ENCODE measurements around the gene HJURP. TPM values are rescaled to one million over a fixed set of nuclear protein-coding genes. Genes with fewer than 3 reads are reported as not detected.
"Not testable (repeated sequence)": the region's sequence is repeated elsewhere in the genome, so short reads cannot be mapped to it uniquely, and the experiment has no call there.

HJURP gene
- polyA plus RNA-seq: 1 to 10 TPM in 1 of 3 donors, under 1 TPM in 2; 0.47 to 1.2 (median 0.69) TPM

- H3K27ac Mint-ChIP-seq: peak within 1 kb of the TSS; percentile 88 to 96 (median 94)
Measured at GRCh38 chr2:233854241-233854981, at the start of gene HJURP. TSS of gene HJURP (minus strand) at chr2:233854535. CDS start at chr2:233854500, 35 bp downstream.

GRCh38 chr2:233901884-233902283 is 47.5 kb upstream of the HJURP start:
- no peak for DNase-seq
- Mint-ChIP-seq H3K27ac (no peak overlapping the region), H3K9me3 (peaks cover 0 to 2% (median 0%) of the 10 kb centered on the region in 6 donors), H3K27me3 (ENCODE audit: low read depth in 3 of 3) (peaks cover 0 to 15% (median 12%) of the 10 kb centered on the region in 3 donors), H3K36me3 (peaks cover 0 to 7% (median 0%) of the 10 kb centered on the region in 3 donors), H3K4me1 (peaks cover 0 to 9% of the 10 kb centered on the region in 2 donors), H3K4me3 (no peak overlapping the region)

More at GRCh38 chr2:233854241-233854981, at the start of gene HJURP:
- peak within 1 kb of the TSS; percentile 95 to 99 (median 98) for H3K4me3 Mint-ChIP-seq
- peak; percentile 92 to 94 (median 93) for DNase-seq
- peaks cover 22 to 39% of the 10 kb centered on the region in 2 donors for H3K4me1 Mint-ChIP-seq
- peaks cover 4 to 8% (median 6%) of the 10 kb centered on the region in 3 donors for H3K27me3 Mint-ChIP-seq (ENCODE audit: low read depth in 3 of 3)
- no peaks in the 10 kb centered on the region for H3K9me3 Mint-ChIP-seq
- H3K36me3 Mint-ChIP-seq: no peaks in the 10 kb centered on the region

GRCh38 chr2:233901367-233901766 is 47.0 kb upstream of the HJURP start:
- no peak for DNase-seq
- Mint-ChIP-seq H3K4me3 (no peak overlapping the region), H3K4me1 (peaks cover 0 to 9% of the 10 kb centered on the region in 2 donors), H3K36me3 (peaks cover 0 to 7% (median 0%) of the 10 kb centered on the region in 3 donors), H3K9me3 (peaks cover 0 to 2% (median 0%) of the 10 kb centered on the region in 6 donors), H3K27ac (no peak overlapping the region), H3K27me3 (ENCODE audit: low read depth in 3 of 3) (peaks cover 0 to 15% (median 11%) of the 10 kb centered on the region in 3 donors)

GRCh38 chr2:233896253-233896652 is 41.9 kb upstream of the HJURP start:
- H3K27ac Mint-ChIP-seq, H3K36me3 Mint-ChIP-seq, DNase-seq, H3K4me1 Mint-ChIP-seq, H3K4me3 Mint-ChIP-seq, H3K9me3 Mint-ChIP-seq: not testable (repeated sequence)
- peaks cover 2 to 12% (median 11%) of the 10 kb centered on the region in 3 donors for H3K27me3 Mint-ChIP-seq (ENCODE audit: low read depth in 3 of 3)

- H3K9me3 Mint-ChIP-seq: no peaks in the 10 kb centered on the region
- no peak overlapping the region for H3K4me3 Mint-ChIP-seq
- H3K27me3 Mint-ChIP-seq (ENCODE audit: low read depth in 3 of 3): peaks cover 2 to 17% (median 7%) of the 10 kb centered on the region in 3 donors
- no peak for DNase-seq
- no peaks in the 10 kb centered on the region for H3K36me3 Mint-ChIP-seq
- no peaks in the 10 kb centered on the region for H3K4me1 Mint-ChIP-seq
- H3K27ac Mint-ChIP-seq: no peak overlapping the region
Measured at GRCh38 chr2:233892793-233893192, 38.5 kb upstream of the HJURP start.

GRCh38 chr2:233882353-233882752 is 28.0 kb upstream of the HJURP start:
- no peak overlapping the region for H3K4me3 Mint-ChIP-seq
- no peak for DNase-seq
- peaks cover 5 to 18% (median 18%) of the 10 kb centered on the region in 3 donors for H3K36me3 Mint-ChIP-seq
- peaks cover 11 to 32% (median 20%) of the 10 kb centered on the region in 6 donors for H3K9me3 Mint-ChIP-seq
- no peaks in the 10 kb centered on the region for H3K4me1 Mint-ChIP-seq
- H3K27ac Mint-ChIP-seq: no peak overlapping the region
- peaks cover 8 to 11% (median 10%) of the 10 kb centered on the region in 3 donors for H3K27me3 Mint-ChIP-seq (ENCODE audit: low read depth in 3 of 3)

GRCh38 chr2:233872125-233872524 is 17.8 kb upstream of the HJURP start:
- peaks cover 6 to 15% of the 10 kb centered on the region in 2 donors for H3K4me1 Mint-ChIP-seq
- H3K9me3 Mint-ChIP-seq: peaks cover 2 to 15% (median 5%) of the 10 kb centered on the region in 6 donors
- H3K36me3 Mint-ChIP-seq, H3K4me3 Mint-ChIP-seq, H3K27ac Mint-ChIP-seq, DNase-seq: not testable (repeated sequence)
- H3K27me3 Mint-ChIP-seq (ENCODE audit: low read depth in 3 of 3): peaks cover 15 to 33% (median 15%) of the 10 kb centered on the region in 3 donors

GRCh38 chr2:233871432-233871831 is 17.1 kb upstream of the HJURP start:
- peaks cover 2 to 15% (median 7%) of the 10 kb centered on the region in 6 donors for H3K9me3 Mint-ChIP-seq
- peaks cover 6 to 15% of the 10 kb centered on the region in 2 donors for H3K4me1 Mint-ChIP-seq
- H3K4me3 Mint-ChIP-seq: no peak overlapping the region
- H3K27ac Mint-ChIP-seq: no peak overlapping the region
- no peak for DNase-seq
- peaks cover 5 to 12% (median 6%) of the 10 kb centered on the region in 3 donors for H3K36me3 Mint-ChIP-seq
- peaks cover 16 to 33% (median 16%) of the 10 kb centered on the region in 3 donors for H3K27me3 Mint-ChIP-seq (ENCODE audit: low read depth in 3 of 3)

- Mint-ChIP-seq H3K36me3 (peaks cover 6 to 12% (median 9%) of the 10 kb centered on the region in 3 donors), H3K4me3 (peak within 1 kb of the TSS; percentile 86 to 94 (median 90)), H3K9me3 (peaks cover 2 to 15% (median 7%) of the 10 kb centered on the region in 6 donors), H3K27ac (peak within 1 kb of the TSS in 4 of 6 donors; percentile 34 to 86 (median 46)), H3K27me3 (ENCODE audit: low read depth in 3 of 3) (peaks cover 9 to 28% (median 14%) of the 10 kb centered on the region in 3 donors), H3K4me1 (peaks cover 6 to 15% of the 10 kb centered on the region in 2 donors)
- peak; percentile 54 to 59 (median 58) for DNase-seq
Measured at GRCh38 chr2:233867993-233868532, 13.7 kb upstream of the HJURP start, which contains the start of gene MSL3B. TSS of gene MSL3B (minus strand) at chr2:233868386.

- no peak for DNase-seq
- H3K4me1 Mint-ChIP-seq: peaks cover 6 to 15% of the 10 kb centered on the region in 2 donors
- peaks cover 10 to 16% (median 15%) of the 10 kb centered on the region in 3 donors for H3K27me3 Mint-ChIP-seq (ENCODE audit: low read depth in 3 of 3)
- H3K4me3 Mint-ChIP-seq: peak overlapping the region in 2 of 5 donors; percentile 39 to 87
- H3K36me3 Mint-ChIP-seq: peaks cover 6 to 12% (median 12%) of the 10 kb centered on the region in 3 donors
- peaks cover under 1 to 14% (median 7%) of the 10 kb centered on the region in 6 donors for H3K9me3 Mint-ChIP-seq
- H3K27ac Mint-ChIP-seq: no peak overlapping the region
Measured at GRCh38 chr2:233866479-233866878, 12.1 kb upstream of the HJURP start.

- peaks cover 6 to 15% of the 10 kb centered on the region in 2 donors for H3K4me1 Mint-ChIP-seq
- peaks cover 6 to 12% (median 12%) of the 10 kb centered on the region in 3 donors for H3K36me3 Mint-ChIP-seq
- H3K4me3 Mint-ChIP-seq: no peak overlapping the region
- H3K27ac Mint-ChIP-seq: no peak overlapping the region
- DNase-seq: no peak
- H3K27me3 Mint-ChIP-seq (ENCODE audit: low read depth in 3 of 3): peaks cover 6 to 15% (median 13%) of the 10 kb centered on the region in 3 donors
- peaks cover 0 to 13% (median 7%) of the 10 kb centered on the region in 6 donors for H3K9me3 Mint-ChIP-seq
Measured at GRCh38 chr2:233865838-233866237, 11.5 kb upstream of the HJURP start.

- Mint-ChIP-seq H3K4me3 (no peak overlapping the region), H3K36me3 (peaks cover 0 to 7% (median 7%) of the 10 kb centered on the region in 3 donors), H3K9me3 (peaks cover 0 to 5% (median 0%) of the 10 kb centered on the region in 6 donors), H3K27ac (no peak overlapping the region), H3K27me3 (ENCODE audit: low read depth in 3 of 3) (peaks cover 0 to 10% (median 2%) of the 10 kb centered on the region in 3 donors), H3K4me1 (peaks cover 1 to 7% of the 10 kb centered on the region in 2 donors)
- DNase-seq: no peak
Measured at GRCh38 chr2:233862261-233862768, 8.0 kb upstream of the HJURP start.

- Mint-ChIP-seq H3K27ac (no peak overlapping the region), H3K4me3 (no peak overlapping the region), H3K4me1 (peaks cover 18 to 29% of the 10 kb centered on the region in 2 donors), H3K36me3 (peaks cover 0 to 4% (median 0%) of the 10 kb centered on the region in 3 donors), H3K27me3 (ENCODE audit: low read depth in 3 of 3) (peaks cover 6 to 10% (median 8%) of the 10 kb centered on the region in 3 donors), H3K9me3 (no peaks in the 10 kb centered on the region)
- no peak for DNase-seq
Measured at GRCh38 chr2:233858331-233858730, 4.0 kb upstream of the HJURP start.

All from immature natural killer cell (primary cell).